C4-2B (cell line): ENCODE measurements around the gene SIX5.

ENCODE experiments used
- ZFX ChIP-seq: fragments of 450-650 bp; IDR thresholded peaks from 2 replicates; pipeline ENCODE4 v1.6.1; 2017
- TF ChIP-seq, protein P1 (sequence below): fragments of 450-650 bp; conservative IDR thresholded peaks from 2 replicates; pipeline ENCODE4 v1.5.1; 2017; ENCODE audit warnings: mild to moderate bottlenecking

- TF ChIP-seq, protein P1, sequence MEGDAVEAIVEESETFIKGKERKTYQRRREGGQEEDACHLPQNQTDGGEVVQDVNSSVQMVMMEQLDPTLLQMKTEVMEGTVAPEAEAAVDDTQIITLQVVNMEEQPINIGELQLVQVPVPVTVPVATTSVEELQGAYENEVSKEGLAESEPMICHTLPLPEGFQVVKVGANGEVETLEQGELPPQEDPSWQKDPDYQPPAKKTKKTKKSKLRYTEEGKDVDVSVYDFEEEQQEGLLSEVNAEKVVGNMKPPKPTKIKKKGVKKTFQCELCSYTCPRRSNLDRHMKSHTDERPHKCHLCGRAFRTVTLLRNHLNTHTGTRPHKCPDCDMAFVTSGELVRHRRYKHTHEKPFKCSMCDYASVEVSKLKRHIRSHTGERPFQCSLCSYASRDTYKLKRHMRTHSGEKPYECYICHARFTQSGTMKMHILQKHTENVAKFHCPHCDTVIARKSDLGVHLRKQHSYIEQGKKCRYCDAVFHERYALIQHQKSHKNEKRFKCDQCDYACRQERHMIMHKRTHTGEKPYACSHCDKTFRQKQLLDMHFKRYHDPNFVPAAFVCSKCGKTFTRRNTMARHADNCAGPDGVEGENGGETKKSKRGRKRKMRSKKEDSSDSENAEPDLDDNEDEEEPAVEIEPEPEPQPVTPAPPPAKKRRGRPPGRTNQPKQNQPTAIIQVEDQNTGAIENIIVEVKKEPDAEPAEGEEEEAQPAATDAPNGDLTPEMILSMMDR = no peak
- no peak for TF ChIP-seq ZFX
These were observed 11.4 kb downstream of the SIX5 start for GRCh38 chr19:45757695-45758094.
